HG03439 (cell line): ENCODE results near the gene PROZ.
A peak's percentile ranks its signal among the peaks of the same experiment; 100 is the strongest.

Experiments
- ATAC-seq: cut with Tn5 transposase; IDR thresholded peaks from one replicate; pipeline ENCODE4 v1.9.1; 2021; ENCODE audit warnings: mild to moderate bottlenecking, moderate library complexity; ENCODE audit not compliant: unreplicated experiment

PROZ gene

GRCh38 chr13:113196970-113197737, 38.7 kb downstream of the PROZ start:
- ATAC-seq = no peak

GRCh38 chr13:113201815-113202214, 43.4 kb downstream of the PROZ start:
- no peak for ATAC-seq

GRCh38 chr13:113202912-113203311, 44.5 kb downstream of the PROZ start:
- no peak for ATAC-seq

- no peak for ATAC-seq
Measured at GRCh38 chr13:113203507-113204377, 45.3 kb downstream of the PROZ start.

GRCh38 chr13:113204378-113204734, 45.9 kb downstream of the PROZ start:
- ATAC-seq = no peak

DNA sequence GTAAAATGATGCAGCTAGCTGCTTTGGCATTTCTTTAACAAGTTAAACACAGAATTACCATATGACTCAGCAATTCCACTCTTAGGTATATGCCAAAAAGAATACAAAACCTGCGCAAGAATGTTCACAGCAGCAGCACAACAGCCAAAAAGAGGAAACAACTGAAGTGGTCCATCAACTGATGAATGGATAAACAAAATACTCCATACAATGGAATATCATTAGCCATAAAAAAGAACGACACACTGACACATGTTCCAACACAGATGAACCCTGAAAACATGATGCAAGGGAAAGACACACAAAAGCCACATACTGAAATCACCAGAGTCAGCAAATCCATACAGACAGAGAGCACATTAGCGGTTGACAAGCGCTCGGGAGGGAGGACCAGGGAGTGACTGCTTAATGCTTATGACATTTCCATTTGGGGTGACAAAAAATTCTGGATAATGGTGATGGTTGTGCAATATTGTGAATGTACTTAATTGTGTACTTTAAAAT, 47.0 kb downstream of the PROZ start:
- no peak for ATAC-seq

GRCh38 chr13:113207460-113207859, 49.0 kb downstream of the PROZ start:
- ATAC-seq = no peak

GRCh38 chr13:113207890-113208420, 49.5 kb downstream of the PROZ start:
- peak; percentile 17 for ATAC-seq

- ATAC-seq = peak; percentile 77
Measured at GRCh38 chr13:113208421-113209335, 50.2 kb downstream of the PROZ start, which contains the start of gene PCID2. TSS of gene PCID2 (minus strand) at chr13:113208669. CDS start at chr13:113208634, 35 bp downstream.

DNA sequence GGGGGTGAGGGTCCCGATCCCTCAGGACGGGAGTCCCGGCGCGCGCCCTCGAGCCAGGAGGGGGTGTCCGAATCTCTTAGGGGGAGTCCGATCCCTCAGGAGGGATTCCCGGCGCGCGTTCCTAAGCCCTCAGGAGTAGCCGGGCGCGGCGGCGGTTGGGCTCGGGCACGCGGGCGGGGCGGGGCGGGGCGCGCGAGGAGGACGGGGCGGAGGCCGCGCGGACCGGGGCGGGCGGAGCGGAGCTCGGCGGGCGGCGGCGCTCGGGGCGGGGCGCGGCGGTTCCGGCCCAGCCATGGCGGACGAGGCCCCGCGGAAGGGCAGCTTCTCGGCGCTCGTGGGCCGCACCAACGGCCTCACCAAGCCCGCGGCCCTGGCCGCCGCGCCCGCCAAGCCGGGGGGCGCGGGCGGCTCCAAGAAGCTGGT, 50.9 kb downstream of the PROZ start, which contains the start of gene CUL4A:
Gene CUL4A, plus strand, starts transcription at position 278 of the 423 bp plus-strand sequence. Its CDS starts 15 bp downstream, at position 293.
- peak; percentile 44 for ATAC-seq

DNA sequence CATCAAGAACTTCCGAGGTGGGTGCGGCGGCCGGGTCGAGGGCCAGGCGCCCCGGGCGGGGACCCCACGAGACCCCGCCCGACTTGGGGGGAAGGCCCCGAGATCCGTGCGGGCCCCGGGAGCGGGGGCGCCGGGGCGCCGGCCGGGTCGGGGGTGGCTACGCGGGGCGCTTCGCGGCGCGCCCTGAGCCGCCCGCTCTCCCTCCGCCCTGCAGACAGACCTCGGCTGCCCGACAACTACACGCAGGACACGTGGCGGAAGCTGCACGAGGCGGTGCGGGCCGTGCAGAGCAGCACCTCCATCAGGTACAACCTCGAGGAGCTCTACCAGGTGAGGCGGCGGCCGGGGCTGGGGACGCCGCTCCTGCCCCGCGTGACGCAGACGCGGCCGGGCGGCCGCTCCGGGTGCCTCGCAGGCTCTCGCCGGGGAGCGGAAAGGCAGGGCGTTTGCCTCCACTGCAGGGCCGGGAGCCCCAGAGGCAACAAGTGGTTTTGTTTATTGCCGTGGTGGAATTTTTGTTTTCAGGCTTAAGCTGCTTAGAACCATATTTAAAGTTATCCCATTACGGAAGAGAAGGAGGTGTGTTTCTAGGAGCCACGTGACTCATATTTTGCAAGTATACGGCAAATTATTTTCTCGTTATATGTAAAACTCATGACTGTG, 51.4 kb downstream of the PROZ start:
- ATAC-seq = peak; percentile 36

DNA sequence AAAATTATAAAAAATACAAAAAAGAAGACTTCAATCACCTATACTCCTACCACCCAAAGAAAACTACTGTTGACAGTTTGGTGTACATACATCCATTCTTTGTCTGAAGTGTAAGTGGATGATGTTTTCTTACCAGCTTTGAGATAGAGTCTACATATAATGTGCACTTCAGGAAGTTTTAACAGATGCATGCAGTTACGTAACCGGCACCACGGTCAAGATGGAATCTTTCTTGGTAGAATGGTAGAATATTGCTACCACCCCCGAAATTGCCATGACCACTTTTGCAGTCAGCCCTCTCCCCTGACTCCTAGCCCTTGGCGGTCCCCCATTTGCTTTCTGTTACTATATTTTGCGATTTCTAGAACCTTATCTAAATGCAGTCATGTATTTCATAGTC, 52.4 kb downstream of the PROZ start:
- ATAC-seq = no peak

DNA sequence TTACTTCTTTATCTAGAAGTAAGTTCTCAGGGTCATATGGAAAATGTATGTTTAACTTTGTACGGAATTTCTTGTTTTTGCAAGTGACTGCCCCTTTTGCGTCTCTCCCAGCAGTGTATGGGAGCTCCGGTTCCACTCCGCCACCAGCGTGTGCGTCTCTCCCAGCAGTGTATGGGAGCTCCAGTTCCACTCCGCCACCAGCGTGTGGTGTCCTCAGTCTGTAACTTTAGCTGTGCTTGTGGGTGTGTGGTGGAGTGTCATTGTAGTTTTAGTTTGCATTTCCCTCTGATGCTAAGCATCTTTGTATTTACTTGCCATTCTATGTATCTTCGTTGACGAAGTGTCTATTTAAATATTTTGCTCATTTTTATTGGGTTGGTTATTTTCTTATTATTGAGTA, 53.3 kb downstream of the PROZ start:
- no peak for ATAC-seq

DNA sequence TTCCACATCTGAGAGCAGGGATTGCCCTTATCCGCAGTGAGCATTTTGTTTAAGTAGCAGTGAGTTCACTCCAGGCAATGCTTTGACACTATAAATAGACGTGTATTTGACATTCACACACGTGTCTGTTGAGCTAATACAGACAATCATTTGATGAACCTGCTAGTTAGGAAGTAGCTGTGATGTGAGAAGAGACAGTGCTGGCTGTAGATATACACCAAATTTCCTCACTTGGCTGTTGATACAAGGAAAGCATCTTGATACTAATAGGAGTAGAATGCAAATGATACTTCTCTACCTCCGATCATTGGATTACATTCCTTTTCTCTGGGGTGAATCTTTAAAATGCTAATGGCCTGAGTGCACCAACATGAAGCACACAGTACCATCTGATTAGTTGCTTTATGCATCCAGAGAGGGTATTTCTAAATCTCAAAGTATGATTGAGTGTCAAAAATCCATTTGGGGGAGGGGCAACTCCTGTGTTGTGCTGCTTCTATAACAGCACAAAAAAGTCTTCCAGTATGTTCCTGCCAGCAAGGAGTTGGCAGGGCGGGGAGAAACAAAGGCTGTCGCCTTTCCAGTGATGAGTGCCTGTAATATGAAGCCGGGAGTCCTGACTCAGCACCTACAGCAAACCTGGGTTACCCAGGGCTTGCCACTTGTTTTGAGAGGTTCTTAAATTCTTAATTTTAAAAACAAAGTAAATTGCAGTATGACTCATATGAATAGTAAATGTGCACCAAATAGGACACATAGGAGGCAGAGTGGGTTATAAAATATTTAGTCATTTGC, 58.0 kb downstream of the PROZ start:
- ATAC-seq = no peak

GRCh38 chr13:113218586-113218985, 60.1 kb downstream of the PROZ start:
- ATAC-seq = no peak

- ATAC-seq = no peak
Measured at GRCh38 chr13:113219256-113219940, 61.0 kb downstream of the PROZ start.

GRCh38 chr13:113220141-113220598, 61.7 kb downstream of the PROZ start:
- ATAC-seq = no peak

DNA sequence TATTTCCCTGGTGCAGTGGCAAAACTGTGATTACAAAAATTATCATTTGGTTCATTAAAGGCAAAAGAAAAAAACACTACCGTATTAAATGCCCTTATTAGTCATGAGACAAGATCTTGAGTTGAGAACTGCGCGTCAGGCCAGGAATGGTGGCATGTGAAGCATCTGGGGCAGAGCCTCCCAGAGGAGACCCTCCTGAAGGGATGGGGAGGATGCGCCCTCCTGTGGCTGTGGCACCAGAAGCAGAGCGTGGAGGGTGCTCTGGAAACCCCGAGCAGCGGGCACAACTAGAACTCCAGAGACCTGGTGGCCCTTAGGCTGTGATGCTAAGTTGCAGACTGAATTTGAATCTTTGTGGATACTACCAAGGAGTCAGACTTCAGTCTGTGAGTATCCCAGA, 62.4 kb downstream of the PROZ start:
- ATAC-seq = no peak
